Stromal cell of bone marrow (primary cell): ENCODE data around the gene MKRN1.
"Not testable (repeated sequence)": the region's sequence is repeated elsewhere in the genome, so short reads cannot be mapped to it uniquely, and the experiment has no call there.

Experiments used
- DNase-seq: peaks from one replicate; pipeline ENCODE4 v3.0.0-alpha.2; 2012; ENCODE audit warnings: low read depth

The MKRN1 gene

GRCh38 chr7:140435252-140435895 lies 43.9 kb downstream of the MKRN1 start:
- DNase-seq, result no peak

DNA sequence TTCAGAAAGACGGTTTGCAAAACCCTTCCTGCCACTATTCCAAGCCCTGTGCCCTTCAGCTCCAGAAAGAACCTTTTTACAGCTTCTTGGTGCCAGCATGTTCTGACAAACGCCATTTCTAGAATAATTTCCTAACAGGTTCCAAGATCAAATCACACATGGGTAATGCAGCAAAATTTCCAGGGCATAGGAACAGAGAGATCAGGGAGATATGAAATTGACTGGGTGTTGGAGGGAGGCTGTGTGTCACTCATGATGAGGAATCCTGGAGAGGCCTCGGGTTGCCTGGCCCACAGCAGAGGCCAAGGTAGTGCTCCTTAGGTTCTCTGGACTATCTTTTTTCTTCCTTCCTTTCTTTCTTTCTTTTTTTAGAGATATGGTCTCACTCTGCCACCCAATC lies 45.9 kb downstream of the MKRN1 start:
- no peak for DNase-seq

GRCh38 chr7:140426130-140426529 lies 53.2 kb downstream of the MKRN1 start:
- no peak for DNase-seq

GRCh38 chr7:140425718-140426117 lies 53.6 kb downstream of the MKRN1 start:
- no peak for DNase-seq

- DNase-seq, result no peak
These were observed 55.8 kb downstream of the MKRN1 start for GRCh38 chr7:140423501-140423900.

DNA sequence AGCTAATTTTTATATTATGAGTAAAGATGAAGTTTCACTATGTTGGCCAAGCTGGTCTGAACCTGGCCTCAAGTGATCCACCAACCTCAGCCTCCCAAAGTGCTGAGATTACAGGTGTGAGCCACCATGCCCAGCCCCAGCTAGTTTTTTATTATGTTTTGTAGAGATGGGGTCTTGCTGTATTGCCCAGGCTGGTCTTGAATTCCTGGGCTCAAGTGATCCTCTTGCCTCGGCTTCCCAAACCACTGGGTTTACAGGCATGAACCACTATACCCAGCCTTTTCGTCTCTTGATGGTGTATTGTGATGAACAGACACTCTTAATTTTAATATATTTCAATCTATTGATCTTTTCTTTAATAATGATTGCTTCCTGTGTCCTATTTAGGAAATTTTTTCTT lies 57.8 kb downstream of the MKRN1 start:
- DNase-seq, result no peak

DNA sequence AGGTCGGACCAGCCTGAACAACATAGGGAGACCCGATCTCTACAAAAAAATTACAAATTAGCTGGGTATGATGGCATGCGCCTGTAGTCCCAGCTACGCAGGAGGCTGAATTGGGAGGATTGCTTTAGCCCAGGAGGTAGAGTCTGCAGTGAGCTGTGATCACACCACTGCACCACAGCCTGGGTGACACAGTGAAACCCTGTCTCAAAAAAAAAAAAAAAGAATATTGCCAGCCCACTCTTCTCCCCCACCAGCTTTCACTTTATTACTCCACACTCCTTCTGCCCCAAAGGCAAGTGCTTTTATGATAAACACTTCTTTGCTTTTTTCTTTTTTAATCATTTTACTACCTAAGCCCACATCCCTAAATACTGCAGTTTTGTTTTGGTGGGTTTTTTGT lies 60.7 kb downstream of the MKRN1 start:
- DNase-seq, result no peak

DNA sequence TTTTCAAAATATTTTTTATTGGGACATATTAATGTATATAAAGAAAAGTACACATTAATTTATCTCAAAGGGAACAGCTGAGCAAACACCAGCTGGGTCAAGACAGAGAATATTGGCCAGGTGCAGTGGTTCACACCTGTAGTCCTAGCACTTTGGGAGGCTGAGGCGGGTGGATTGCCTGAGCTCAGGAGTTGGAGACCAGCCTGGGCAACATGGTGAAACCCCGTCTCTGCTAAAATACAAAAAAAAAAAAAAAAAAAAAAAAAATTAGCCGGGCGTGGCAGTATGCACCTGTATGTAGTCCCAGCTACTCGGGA lies 61.2 kb downstream of the MKRN1 start:
- not testable (repeated sequence) for DNase-seq

DNA sequence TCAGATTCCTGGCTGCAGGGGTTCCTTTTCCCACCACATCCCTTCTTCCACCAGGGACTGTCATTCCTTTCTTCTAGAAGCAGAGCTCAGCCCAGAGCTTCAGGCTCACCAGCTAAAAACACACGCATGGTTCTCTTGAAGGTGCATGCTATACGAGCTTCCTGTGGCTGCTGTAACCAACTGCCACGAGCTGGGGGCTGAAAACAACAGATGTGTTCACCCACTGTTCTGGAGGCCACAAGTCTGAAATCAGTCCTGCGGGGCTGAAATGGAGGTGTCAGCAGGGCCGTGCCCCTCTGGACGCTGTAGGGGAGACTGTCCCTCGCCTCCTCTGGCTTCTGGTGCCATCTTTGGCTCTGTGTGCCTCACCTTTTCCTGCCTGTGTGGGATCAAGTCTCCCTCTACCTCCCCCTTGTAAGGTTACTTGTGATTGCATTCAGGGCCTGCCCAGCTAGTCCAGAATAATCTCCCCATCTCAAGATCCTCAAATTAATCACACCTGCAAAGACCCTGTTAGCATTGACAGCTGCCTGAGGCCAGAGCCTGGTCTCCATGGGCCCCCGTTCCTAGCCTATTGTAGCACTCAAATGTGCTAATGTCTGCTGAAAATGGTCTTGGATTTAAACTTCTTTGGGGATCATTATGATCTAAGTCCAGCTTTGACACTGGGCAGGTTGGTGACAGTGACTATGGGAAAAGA lies 61.7 kb downstream of the MKRN1 start:
- no peak for DNase-seq

DNA sequence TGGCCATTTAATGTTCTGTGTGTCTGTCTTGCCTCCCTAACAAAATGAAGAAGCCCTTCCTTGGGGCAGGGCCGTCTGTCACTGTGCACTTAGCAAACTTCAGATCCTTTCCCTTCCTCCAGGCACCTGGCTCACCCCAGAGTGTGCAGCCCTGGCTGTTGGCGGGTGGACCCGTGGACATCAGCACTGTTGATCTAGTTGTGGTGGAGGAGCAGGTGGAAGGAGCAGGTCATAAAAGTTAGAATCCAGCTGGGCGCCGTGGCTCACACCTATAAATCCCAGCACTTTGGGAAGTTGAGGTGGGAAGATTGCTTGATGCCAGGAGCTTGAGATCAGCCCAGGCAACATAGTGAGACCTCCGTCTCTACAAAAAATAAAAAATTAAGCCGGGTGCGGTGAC lies 62.7 kb downstream of the MKRN1 start:
- no peak for DNase-seq

- DNase-seq, result not testable (repeated sequence)
These were observed 63.5 kb downstream of the MKRN1 start for GRCh38 chr7:140415816-140416215.

GRCh38 chr7:140415361-140415760 lies 63.9 kb downstream of the MKRN1 start:
- DNase-seq, result no peak

DNA sequence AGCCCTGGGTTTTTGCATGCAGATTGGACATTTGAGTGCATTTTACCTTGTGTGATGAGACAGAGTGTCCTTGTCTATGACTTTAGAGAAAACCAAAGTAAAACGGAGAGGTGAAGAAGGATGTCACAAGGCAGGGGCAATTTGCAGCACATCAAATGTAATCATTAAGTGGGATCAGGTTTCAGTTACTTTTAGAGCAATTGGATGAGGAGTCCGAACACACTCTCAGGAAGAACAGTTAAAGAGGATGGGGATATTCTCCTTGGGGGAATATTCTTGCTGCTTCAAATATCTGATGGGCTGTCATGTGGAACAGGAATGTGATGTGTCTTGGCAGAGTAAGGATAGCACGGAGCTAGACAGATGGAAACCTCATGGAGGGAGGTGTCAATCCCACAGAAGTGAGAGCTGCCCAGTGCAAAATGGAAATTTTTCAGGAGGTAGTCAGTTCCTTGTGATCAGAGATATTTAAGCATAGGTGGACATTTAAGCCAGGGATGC lies 74.7 kb downstream of the MKRN1 start:
- DNase-seq, result no peak

- no peak for DNase-seq
These were observed 75.3 kb downstream of the MKRN1 start, which contains the start of gene RAB19 for GRCh38 chr7:140403878-140404564. Gene RAB19, plus strand, starts transcription at chr7:140404058. Its CDS starts 3,589 bp downstream, at chr7:140407647.
